NCI-H2107 treated with DMSO at 0.1 percent for 48 hours (cell line): Measurements from ENCODE around the gene ME2.
A peak's percentile ranks its signal among the peaks of the same experiment; 100 is the strongest.
"Not testable (repeated sequence)": the region's sequence is repeated elsewhere in the genome, so short reads cannot be mapped to it uniquely, and the experiment has no call there.

Experiments
- DNase-seq: peaks from one replicate; lab custom pipeline; 2025; ENCODE audit not compliant: unreplicated experiment; lab: John Stamatoyannopoulos, UW

Gene ME2

DNA sequence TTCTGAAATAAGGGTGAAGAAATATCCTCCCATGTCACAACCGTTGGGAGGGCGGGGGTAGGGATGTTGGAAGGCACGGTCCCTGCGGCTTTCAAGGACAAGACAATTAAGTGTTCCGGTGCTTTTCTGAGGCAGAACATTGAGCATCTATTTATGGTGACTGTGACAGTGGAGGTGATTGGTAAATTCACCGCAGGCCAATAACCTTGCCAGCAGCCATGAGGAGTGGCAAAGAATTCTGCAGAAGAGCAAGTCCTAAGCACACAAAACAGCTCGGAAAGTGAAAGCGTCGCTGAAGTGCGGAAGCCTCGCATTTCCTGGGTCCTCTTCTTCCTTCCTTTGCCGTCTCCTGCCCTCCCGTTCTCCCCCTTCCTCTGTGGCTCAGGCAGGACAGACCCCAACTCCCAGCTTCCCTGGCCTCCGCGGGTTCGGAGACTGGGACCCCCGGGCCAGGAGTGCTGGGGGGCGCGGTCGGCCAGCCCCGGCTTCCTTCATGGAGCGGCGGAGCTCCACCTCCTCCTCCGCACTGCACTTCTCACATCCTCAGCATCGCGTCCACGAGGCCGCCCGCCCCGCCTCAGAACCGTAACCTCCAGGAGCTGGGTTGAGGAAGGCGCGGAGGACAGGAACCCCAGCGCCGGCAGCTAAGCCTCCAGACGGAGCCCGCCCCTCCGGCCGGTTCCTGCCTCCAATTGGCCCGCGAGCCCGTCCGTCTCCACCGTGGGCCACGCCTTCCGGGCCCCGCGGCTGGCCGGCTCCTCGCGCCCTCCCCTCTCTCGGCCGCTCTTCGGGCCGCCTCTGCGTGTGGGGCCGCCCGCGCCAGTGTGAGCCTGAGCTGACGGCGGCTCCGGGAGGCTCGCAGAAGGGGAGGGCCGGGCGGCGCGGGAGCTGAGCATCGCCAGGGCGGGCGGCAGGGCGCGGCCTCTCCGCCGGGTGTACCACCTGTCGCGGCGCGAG is at the start of gene ME2:
TSS of gene ME2 (plus strand) at position 774 of the 957 bp plus-strand sequence. CDS start 16,703 bp downstream, outside the sequence.
- peak; percentile 68 for DNase-seq

DNA sequence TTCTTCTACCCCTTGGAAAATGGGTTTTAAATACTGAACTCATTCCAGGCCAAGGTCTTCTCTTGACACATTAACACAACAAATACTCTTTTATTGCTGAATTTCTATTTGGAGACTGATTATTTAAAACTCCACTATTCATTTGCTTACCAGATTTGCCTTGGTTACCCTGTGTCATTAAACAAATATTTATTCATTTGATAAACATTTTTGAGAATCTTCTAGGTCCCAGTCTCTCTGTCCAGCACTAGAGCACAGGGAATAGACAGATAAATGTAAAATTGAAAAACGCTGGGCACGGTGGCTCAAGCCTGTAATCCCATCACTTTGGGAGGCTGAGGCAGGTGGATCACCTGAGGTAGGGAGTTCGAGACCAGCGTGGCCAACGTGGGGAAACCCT is 49.3 kb upstream of the ME2 start:
- no peak for DNase-seq

DNA sequence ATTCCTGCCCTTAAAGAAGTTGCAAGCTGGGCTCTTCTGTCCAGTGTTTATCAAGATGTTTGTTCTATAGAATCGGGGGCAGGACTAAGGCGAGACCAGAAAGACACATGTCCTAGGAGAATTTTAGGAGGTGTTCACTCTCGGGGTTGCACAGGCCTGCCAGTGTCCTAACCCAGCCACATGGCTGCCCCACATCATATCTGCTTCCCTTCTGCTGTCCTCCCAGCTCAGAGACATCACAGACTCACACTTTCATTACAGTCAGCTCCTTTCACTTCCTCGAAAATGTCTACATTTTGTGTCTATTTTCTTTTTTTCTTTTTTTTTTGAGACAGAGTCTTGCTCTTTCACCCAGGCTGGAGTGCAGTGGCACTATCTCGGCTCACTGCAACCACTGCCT is 48.4 kb upstream of the ME2 start:
- no peak for DNase-seq

DNA sequence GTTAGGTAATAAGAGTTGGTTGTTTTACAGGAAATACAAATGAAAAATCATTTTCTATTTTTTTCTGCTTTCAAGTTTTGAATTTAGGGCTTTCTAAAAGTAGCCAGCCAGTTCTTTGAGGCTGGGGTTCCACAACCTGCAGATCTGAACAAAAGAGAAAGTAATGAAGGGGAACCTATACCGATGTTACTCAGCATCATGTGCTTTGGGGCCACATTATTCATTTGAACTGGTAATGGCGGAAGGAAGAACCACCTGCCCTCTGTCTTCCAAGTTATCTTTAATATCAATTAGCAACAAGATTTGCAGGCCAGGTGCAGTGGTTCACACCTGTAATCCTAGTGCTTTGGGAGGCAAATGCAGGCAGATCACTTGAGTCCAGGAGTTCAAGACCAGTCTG is 46.2 kb upstream of the ME2 start:
- DNase-seq = no peak

DNA sequence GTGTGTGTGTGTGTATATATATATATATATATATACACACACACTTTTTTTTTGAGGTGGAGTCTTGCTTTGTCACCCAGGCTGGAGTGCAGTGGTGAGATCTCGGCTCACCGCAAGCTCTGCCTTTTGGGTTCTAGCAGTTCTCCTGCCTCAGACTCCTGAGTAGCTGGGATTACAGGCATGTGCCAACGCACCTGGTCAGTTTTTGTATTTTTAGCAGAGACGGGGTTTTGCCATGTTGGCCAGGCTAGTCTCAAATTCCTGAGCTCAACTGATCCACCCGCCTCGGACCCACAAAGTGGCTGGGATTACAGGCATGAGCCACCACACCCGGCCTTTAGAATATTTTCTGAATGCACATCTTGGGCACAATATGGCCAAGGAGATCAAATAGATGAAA is 45.4 kb upstream of the ME2 start:
- not testable (repeated sequence) for DNase-seq

DNA sequence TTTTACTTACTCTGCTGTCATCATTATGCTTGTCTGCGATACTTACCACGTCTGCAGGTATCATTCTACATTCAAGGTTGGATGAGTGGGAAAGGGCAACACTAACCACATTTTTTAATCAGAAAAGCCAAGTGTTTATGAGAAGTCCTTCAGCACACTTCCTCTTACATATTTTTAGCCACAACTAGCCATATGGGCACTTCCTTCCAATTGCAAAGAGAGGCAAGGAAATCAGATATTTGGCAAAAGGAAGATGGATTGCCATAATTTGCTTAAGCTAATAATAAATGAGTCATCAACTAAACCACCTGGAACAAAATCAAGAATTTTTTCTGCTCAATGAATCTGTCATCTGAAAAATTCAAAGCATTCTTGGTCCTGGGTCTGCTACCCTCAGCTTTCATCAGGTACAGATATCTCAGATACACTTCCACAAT is 42.4 kb upstream of the ME2 start:
- peak; percentile 52 for DNase-seq

DNA sequence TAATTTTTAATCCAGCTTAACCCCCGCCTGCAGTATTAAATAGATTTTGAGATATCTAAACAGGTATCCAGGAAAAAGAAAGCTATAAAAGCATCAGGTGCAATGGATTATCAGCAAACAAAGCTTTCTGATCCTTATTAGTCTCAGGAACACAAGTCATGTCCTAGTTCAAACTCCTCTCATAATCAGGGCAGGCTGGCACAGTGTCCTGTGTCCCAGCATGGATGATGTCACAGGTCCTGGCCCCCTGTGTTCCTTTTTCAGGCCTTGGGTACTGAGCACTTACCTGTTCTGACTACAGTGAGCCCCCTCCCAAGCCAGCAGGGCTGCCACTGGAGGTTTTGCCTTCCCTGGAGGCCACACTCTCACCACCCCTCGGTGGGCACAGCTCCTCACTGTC is 39.6 kb upstream of the ME2 start:
- DNase-seq = no peak

DNA sequence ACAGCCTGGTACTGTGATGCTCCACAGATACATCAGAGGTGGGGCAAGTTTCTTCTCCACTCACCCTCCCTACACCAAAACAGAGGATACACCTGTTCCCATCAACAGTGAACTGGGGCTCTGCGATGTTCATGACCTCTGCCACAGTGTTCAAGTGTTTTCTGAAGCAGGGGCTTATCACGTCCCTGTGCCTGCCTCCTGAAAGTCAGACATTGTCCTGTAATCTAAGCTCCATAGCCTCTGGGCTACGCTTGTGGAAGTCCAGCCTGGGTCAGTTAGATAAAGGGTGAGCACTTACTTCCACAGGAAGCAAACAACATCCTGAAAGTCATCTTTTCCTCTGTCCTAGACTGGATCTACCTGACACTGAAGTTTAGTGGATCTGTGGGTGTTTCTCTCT is 38.9 kb upstream of the ME2 start:
- no peak for DNase-seq

DNA sequence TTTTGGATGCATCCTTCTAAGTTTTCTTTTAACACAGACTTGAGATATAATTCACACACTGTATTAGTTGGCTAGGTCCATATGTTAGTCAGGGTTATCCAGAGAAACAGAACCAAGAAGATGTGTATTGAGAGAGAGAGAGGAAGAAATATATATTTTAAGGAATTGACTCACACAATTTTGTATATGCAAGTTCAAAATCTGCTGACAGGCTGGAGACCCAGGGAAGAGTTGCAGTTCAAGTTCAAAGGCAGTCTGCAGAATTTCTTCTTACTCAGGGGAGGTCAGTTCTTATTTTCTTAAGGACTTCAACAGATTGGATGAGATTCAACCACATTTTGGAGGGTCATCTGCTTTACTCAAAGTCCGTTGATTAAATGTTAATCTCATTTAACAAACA is 36.1 kb upstream of the ME2 start:
- DNase-seq = no peak

DNA sequence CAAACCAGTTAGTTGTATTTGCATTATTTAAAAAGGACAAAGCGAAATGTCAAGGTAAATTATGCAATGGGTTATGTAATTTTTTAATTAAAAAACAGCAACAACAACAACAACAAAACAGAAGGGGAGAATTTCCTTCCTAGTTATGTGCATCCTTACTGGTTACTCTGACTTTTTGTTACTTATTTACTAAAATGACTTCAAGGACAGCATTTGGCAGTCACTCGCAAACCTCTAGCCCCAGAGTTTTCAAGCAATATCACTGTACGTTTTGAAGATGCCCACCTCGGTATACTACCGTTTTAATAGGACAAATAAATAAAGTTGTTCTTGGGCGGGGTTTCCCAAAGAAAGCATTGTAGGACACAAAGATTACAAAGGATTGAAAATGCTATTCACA is 34.4 kb upstream of the ME2 start:
- DNase-seq = no peak

DNA sequence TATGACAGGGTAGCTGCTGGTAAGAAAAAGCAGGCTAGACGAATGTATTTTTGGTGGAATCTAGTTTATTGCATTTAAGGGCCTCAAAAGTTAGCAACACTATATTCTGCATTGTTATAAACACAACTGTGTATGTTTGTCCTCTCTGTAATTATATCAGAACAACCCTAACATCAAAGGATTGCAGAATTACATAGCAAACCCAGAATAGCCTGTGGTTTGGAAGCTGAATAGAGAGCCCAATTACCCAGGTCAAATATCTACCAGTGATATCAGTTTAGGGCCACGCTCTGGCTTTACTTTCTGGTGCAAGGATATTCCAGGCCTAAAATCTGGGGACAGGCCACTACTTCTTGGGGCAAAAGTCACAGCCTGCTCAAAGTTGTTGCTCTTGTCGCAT is 34.0 kb upstream of the ME2 start:
- DNase-seq = no peak

DNA sequence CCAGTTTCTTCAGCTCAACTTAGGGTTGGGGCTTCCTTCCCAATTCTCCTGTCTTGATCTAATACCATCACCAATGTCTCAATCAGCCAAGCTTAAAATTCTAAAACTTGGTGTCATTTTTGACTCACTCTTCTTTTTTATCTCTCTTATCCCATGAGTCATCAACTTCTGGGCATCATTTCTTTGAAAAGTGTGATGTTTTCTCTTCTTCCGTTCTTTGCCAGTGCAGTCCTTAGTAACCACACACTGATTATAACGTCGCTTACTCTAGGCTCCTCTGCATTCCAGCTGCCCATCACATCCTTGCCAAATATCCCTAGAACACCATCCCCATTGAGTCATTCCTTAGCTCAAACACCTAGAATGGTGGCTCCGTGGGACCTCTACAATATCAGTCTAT is 31.7 kb upstream of the ME2 start:
- no peak for DNase-seq

DNA sequence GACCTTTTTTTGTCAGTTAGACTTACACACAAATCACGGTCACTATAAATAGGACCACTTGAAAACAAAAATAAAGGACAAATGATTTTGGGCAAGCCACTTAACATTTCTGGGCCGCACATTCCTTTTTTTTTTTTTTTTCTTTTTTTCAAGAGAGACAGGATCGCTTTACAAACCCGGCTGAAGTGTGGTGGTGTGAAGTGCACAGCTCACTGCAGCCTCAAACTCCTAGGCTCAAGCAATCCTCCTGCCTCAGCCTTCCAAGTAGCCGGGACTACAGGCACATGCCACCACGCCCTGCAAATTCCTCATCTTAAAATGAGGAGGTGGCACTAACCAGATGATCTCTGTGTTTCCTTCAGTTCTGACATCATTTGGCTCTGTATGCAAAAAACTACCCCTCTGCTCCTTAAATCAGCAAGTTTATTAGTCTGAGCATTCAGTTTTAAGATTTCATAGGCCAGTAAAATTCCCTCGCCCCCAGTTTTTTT is 30.8 kb upstream of the ME2 start:
- no peak for DNase-seq

DNA sequence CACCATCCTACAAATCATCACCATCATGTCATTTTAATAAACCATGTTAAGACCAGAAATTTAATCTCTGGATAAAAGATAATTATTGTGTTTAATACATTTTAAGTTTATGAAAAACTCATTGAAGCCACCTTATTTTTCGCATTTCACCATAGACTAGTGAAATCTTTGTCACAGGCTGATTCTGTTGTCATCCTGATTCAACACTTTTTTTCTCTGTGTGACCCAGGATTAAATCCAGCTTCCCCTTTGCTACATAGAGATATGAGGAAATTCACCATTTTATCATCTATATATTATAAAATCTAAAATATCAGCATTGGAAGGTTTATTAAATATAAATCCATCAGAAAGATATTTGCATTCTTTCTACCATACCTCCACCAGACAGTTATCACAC is 29.9 kb upstream of the ME2 start:
- DNase-seq = no peak

DNA sequence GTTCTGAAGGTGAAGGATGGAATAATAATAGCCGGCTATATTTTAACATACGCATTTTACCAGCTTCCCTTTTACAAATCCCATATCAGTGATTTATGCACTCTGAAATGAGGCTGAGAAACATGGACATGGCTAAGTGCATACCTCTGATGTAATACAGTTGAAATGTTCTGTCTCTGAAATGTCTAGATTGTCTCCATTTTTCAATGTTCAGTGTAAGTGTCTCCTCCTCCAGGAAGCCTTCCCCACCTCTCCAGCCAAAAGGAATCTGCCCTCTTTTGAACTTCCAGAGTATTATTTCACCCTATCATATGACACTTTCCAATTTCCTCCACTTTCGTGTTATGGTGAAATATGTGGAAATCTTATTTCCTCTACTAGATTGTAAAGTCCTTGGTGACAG is 29.5 kb upstream of the ME2 start:
- DNase-seq = no peak

DNA sequence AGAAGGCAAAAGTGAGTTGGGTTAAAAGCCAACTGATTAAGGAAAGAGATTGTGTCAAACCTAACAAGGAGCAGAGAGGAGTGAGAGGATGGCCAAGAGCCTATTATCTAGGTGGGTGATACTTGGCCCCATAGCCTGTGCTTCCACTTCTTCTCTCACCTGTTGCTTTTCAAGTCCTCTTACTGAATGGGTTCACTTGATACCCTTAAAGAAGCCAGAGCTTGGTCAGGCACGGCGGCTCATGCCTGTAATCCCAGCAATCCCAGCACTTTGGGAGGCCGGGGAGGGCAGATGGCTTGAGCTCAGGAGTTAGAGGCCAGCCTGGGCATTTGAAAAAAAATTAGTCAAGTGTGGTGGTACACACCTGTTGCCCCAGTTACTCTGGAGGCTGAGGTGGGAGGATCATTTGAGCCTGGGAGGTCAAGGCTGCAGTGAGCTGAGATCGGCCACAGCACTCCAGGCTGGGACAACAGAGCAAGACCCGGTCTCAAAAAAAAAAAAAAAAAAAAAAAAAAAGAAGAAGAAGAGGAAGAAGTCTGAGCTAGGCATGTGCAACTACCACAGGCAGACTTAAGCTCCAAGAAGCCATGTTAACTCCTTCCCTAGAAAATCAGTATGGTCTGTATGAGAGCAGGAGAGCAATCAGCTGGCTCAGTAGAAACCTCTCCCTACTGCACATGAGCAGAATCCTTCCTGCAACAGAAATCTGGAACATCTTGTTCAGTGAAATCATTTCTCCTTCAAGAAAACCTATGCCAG is 28.4 kb upstream of the ME2 start:
- DNase-seq = no peak

DNA sequence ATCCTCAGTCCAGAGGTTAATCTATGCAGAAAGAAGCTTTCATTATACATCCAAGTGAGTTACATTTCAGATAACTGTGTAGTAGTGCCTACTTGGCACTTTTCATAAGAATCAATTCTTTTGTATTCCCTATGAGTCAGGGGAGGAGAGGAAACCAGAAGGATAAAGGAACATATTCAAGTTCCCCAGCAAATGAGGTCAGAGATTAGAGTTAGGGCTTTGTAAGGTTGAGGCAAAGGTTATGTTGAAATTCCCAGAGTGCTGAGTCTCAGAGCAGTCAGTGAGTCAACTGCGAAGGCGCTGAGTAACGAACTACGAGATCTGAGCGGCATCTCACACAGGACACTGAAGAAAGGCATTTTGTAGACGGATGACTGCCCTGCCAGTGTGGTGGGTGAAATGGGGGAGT is 25.1 kb upstream of the ME2 start:
- no peak for DNase-seq

DNA sequence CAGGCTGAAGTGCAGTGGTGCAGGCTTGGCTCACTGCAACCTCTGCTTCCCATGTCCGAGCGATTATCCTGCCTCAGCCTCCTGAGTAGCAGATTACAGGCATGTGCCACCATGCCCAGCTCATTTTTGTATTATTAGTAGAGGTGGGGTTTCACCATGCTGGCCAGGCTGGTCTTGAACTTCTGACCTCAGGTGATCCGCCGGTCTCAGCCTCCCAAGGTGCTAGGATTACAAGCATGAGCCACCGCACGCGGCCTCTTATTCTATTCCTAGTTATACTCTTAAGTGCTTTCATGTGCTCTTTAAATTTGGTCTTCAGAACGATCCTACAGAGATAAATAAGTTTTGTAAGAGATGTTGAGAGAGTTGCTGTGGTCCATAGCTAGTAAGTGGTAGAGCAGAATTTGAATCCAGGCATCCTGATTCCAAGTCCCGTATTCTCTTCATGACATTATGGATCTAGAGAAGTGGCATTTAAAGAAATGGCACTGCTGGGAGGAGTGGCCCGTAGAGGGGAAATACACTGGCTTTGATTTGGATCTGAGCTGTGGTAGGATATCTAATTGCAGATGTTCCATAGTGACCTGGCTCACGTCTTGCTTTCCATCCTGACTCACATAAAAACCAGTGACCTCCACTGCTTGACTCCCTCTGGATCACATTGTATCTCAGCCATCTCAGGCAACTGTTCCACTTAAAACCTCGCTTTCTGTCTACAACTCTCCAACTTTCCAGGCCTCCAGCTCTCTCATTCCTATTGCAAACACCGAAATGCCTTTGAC is 22.8 kb upstream of the ME2 start:
- no peak for DNase-seq

DNA sequence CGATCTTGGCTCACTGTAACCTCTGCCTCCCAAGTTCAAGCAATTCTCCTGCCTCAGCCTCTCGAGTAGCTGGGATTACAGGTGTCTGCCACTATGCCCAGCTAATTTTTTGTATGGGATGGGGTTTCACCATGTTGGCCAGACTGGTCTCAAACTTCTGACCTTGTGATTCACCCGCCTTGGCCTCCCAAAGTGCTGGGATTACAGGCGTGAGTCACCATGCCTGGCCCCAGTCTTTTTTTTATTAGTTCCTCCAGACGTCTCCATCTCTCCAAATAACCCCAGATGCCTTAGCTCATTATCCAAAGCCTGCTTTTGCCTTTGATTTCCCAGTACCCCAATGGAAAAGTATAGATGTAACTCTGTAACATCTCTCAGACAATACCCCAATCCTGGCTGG is 21.8 kb upstream of the ME2 start:
- not testable (repeated sequence) for DNase-seq

DNA sequence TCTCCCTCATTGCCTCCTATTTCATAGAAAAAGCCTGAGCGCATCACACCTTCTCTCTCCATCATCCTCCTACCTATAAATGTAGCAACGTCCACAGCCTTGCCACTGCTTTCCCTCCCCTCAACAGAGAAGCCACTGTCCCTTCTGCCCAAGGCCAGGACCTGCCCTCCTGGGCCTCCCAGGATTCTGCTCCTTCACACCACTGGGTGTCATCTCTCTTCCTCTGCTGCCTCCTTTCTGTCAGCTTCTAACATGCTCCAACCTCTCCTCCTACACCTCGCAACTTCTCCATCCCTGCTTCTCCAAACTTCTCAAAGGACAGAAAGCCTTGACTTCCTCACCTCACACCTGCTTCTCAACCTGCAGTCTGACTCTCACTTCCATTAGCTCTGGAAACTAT is 21.2 kb upstream of the ME2 start:
- no peak for DNase-seq
